H1 (cell line): Measurements from ENCODE around the gene BGN. TPM values are rescaled to one million over a fixed set of nuclear protein-coding genes. Genes with fewer than 3 reads are reported as not detected.

ENCODE experiments used
- CTCF ChIA-PET: fragments of 300-600 bp; sonication (Branson Sonifier 250); formaldehyde crosslinking; loops from one replicate; lab custom pipeline; 2021; ENCODE audit not compliant: partially characterized antibody; lab: Charles Lee
- POLR2A ChIA-PET: fragments of 300-600 bp; sonication (Branson Sonifier 250); formaldehyde crosslinking; loops from one replicate; lab custom pipeline; 2021; ENCODE audit warnings: inconsistent platforms; ENCODE audit not compliant: partially characterized antibody; lab: Charles Lee
- DNase-seq, 2 experiments: peaks; one replicate each; pipeline versions ENCODE4 v3.0.0 to v3.0.0-alpha.2; 2010 to 2022; ENCODE audit warnings: low spot score in 2 of 2, low read depth in 1 of 2, mixed read lengths in 1 of 2
- FAIRE-seq: peaks from 2 replicates; lab custom pipeline; 2011; peaks lifted over from hg19 to GRCh38; lab: Jason Lieb, UNC
- H2AFZ ChIP-seq: 2 replicates; pipeline ENCODE4 v1.8.1; 2012; ENCODE audit warnings: low read length, inconsistent platforms
- H2AK5ac ChIP-seq: 2 replicates; pipeline ENCODE4 v1.6.1; 2013; ENCODE audit warnings: low read depth, low read length
- H2BK120ac ChIP-seq: replicated peaks from 2 replicates; pipeline ENCODE3; 2013; ENCODE audit warnings: low read depth, low read length, inconsistent platforms
- H2BK12ac ChIP-seq: 2 replicates; pipeline ENCODE4 v1.6.1; 2013; ENCODE audit warnings: low read depth, low read length
- H2BK15ac ChIP-seq: 2 replicates; pipeline ENCODE4 v1.6.1; 2013; ENCODE audit warnings: low read length
- H2BK20ac ChIP-seq: 2 replicates; pipeline ENCODE4 v1.6.1; 2013; ENCODE audit warnings: low read length
- H2BK5ac ChIP-seq: 2 replicates; pipeline ENCODE4 v1.6.1; 2013; ENCODE audit warnings: low read depth, low read length
- H3K14ac ChIP-seq: 2 replicates; pipeline ENCODE4 v1.6.1; 2013; ENCODE audit warnings: inconsistent platforms; ENCODE audit not compliant: insufficient read length
- H3K18ac ChIP-seq: 2 replicates; pipeline ENCODE4 v1.6.1; 2013; ENCODE audit warnings: low read length; ENCODE audit errors: extremely low read depth
- H3K23ac ChIP-seq: 2 replicates; pipeline ENCODE4 v1.6.1; 2013; ENCODE audit warnings: inconsistent platforms; ENCODE audit not compliant: insufficient read length
- H3K23me2 ChIP-seq: 2 replicates; pipeline ENCODE4 v1.6.1; 2013; ENCODE audit warnings: low read depth, low read length
- H3K27ac ChIP-seq: 2 replicates; pipeline ENCODE4 v1.6.1; 2011; ENCODE audit warnings: low read depth, low read length, inconsistent platforms
- H3K27me3 ChIP-seq, 4 experiments: replicated peaks in 1 of 4; 1 replicate in 1 of 4; 2 replicates in 3 of 4; pipeline versions ENCODE4 v1.6.1 to v1.8.1; 2011 to 2013; ENCODE audit warnings: low read length in 3 of 4, mild to moderate bottlenecking in 3 of 4, inconsistent platforms in 2 of 4, mixed read lengths in 2 of 4, moderate library complexity in 1 of 4; ENCODE audit not compliant: control insufficient read depth in 3 of 4, insufficient read depth in 3 of 4; ENCODE audit errors: extremely low read depth in 1 of 4
- H3K36me3 ChIP-seq, 4 experiments: 2 replicates each; pipeline versions ENCODE4 v1.6.1 to v1.8.1; 2011 to 2013; ENCODE audit warnings: mild to moderate bottlenecking in 4 of 4, low read length in 3 of 4, moderate library complexity in 2 of 4, control low read depth in 1 of 4, inconsistent platforms in 1 of 4; ENCODE audit not compliant: insufficient read depth in 4 of 4, control insufficient read depth in 2 of 4
- H3K4ac ChIP-seq: replicated peaks from 2 replicates; pipeline ENCODE3; 2013; ENCODE audit warnings: low read length, low read depth, mixed read lengths, inconsistent platforms; ENCODE audit not compliant: insufficient read length
- H3K4me1 ChIP-seq, 4 experiments: replicated peaks in 1 of 4; 1 replicate in 1 of 4; 2 replicates in 3 of 4; pipeline versions ENCODE4 v1.6.1 to v1.8.1; 2011 to 2013; ENCODE audit warnings: low read length in 3 of 4, inconsistent platforms in 2 of 4, mixed read lengths in 1 of 4; ENCODE audit not compliant: insufficient read depth in 4 of 4, control insufficient read depth in 3 of 4
- H3K4me2 ChIP-seq, 2 experiments: 2 replicates each; pipeline versions ENCODE4 v1.6.1 to v1.8.1; 2011 to 2013; ENCODE audit warnings: low read depth in 2 of 2, low read length in 2 of 2, control low read depth in 1 of 2, inconsistent platforms in 1 of 2, mild to moderate bottlenecking in 1 of 2; ENCODE audit not compliant: insufficient read depth in 1 of 2
- H3K4me3 ChIP-seq, 4 experiments: fragments of 200-600, 300-600 bp in 1 of 4; sonication (generic), shearing (Covaris generic), sonication (Bioruptor Twin) in 1 of 4; 2 replicates each; pipeline versions ENCODE4 v1.5.1 to v1.8.1; 2011 to 2016; ENCODE audit warnings: low read length in 4 of 4, low read depth in 3 of 4, control low read depth in 2 of 4, inconsistent platforms in 2 of 4, mild to moderate bottlenecking in 2 of 4, mixed read lengths in 1 of 4, moderate library complexity in 1 of 4; ENCODE audit not compliant: insufficient read depth in 2 of 4; ENCODE audit errors: extremely low read depth in 1 of 4
- H3K56ac ChIP-seq: replicated peaks from 2 replicates; pipeline ENCODE3; 2013; ENCODE audit warnings: low read depth, mild to moderate bottlenecking, mixed read lengths, low read length, inconsistent platforms; ENCODE audit not compliant: insufficient read length
- H3K79me1 ChIP-seq: 2 replicates; pipeline ENCODE4 v1.6.1; 2013; ENCODE audit warnings: low read depth, low read length, control low read depth
- H3K79me2 ChIP-seq, 2 experiments: 2 replicates each; pipeline versions ENCODE4 v1.6.1 to v1.8.1; 2012 to 2013; ENCODE audit warnings: low read length in 2 of 2, mild to moderate bottlenecking in 2 of 2, inconsistent platforms in 1 of 2; ENCODE audit not compliant: insufficient read depth in 2 of 2, control insufficient read depth in 1 of 2
- H3K9ac ChIP-seq, 4 experiments: replicated peaks in 1 of 4; 1 replicate in 1 of 4; 2 replicates in 3 of 4; pipeline versions ENCODE4 v1.6.1 to v1.8.1; 2011 to 2013; ENCODE audit warnings: low read depth in 3 of 4, low read length in 3 of 4, control low read depth in 2 of 4, mild to moderate bottlenecking in 2 of 4, moderate library complexity in 2 of 4, inconsistent platforms in 1 of 4; ENCODE audit errors: extremely low read depth in 1 of 4
- H3K9me3 ChIP-seq, 2 experiments: 2 replicates each; pipeline versions ENCODE4 v1.6.1 to v1.8.1; 2012 to 2013; ENCODE audit warnings: mild to moderate bottlenecking in 2 of 2, moderate library complexity in 2 of 2, control low read depth in 1 of 2, inconsistent platforms in 1 of 2, low read depth in 1 of 2, low read length in 1 of 2, mixed read lengths in 1 of 2; ENCODE audit not compliant: insufficient read depth in 2 of 2
- H4K20me1 ChIP-seq, 2 experiments: replicated peaks in 1 of 2; 2 replicates each; pipeline versions ENCODE3 to v1.8.1; 2011 to 2013; ENCODE audit warnings: inconsistent platforms in 2 of 2, low read length in 2 of 2, mild to moderate bottlenecking in 1 of 2; ENCODE audit not compliant: insufficient read depth in 2 of 2, control insufficient read depth in 1 of 2
- H4K5ac ChIP-seq: 2 replicates; pipeline ENCODE4 v1.6.1; 2013; ENCODE audit warnings: low read length, low read depth, mixed read lengths, inconsistent platforms; ENCODE audit not compliant: insufficient read length
- H4K8ac ChIP-seq: 2 replicates; pipeline ENCODE4 v1.8.0; 2013; ENCODE audit warnings: mild to moderate bottlenecking, moderate library complexity, low read length, inconsistent platforms; ENCODE audit not compliant: insufficient read depth; ENCODE audit errors: extremely low read depth
- H4K91ac ChIP-seq: replicated peaks from 2 replicates; pipeline ENCODE3; 2013; ENCODE audit warnings: low read length, mixed read lengths, inconsistent platforms; ENCODE audit not compliant: insufficient read length
- CTCF ChIP-seq, 3 experiments: IDR thresholded peaks; 1 replicate in 2 of 3; 2 replicates in 1 of 3; pipeline versions ENCODE4 v1.5.1 to v1.6.1; 2011; ENCODE audit warnings: low read length in 3 of 3, mild to moderate bottlenecking in 3 of 3, inconsistent platforms in 2 of 3, low read depth in 1 of 3, moderate library complexity in 1 of 3; ENCODE audit not compliant: insufficient read depth in 1 of 3; ENCODE audit errors: control extremely low read depth in 1 of 3
- E2F6 ChIP-seq: IDR thresholded peaks from 2 replicates; pipeline ENCODE4 v1.6.1; 2012; ENCODE audit warnings: inconsistent platforms
- GABPA ChIP-seq: IDR thresholded peaks from 2 replicates; pipeline ENCODE4 v1.6.1; 2011; ENCODE audit warnings: mild to moderate bottlenecking, low read length, moderate library complexity, borderline replicate concordance; ENCODE audit not compliant: insufficient read depth
- GTF2F1 ChIP-seq: IDR thresholded peaks from 2 replicates; pipeline ENCODE4 v1.6.1; 2012; ENCODE audit warnings: low read depth, low read length, improper control_type of control experiment, borderline replicate concordance
- KDM1A ChIP-seq: fragments of 200-600, 300-600 bp; sonication (generic); IDR thresholded peaks from 2 replicates; pipeline ENCODE4 v1.7.1; 2016; ENCODE audit warnings: mild to moderate bottlenecking, low read length, borderline replicate concordance
- RNF2 ChIP-seq: fragments of 200-900, 300-1000 bp; sonication (generic); IDR thresholded peaks from 2 replicates; pipeline ENCODE4 v1.7.1; 2016; ENCODE audit warnings: borderline replicate concordance, low read depth, mild to moderate bottlenecking, antibody characterized with exemption, low read length; ENCODE audit not compliant: poor library complexity, severe bottlenecking; ENCODE audit errors: missing control alignments
- SIRT6 ChIP-seq: IDR thresholded peaks from one replicate; pipeline ENCODE4 v1.7.1; 2012; ENCODE audit warnings: low read length, inconsistent platforms
- SP2 ChIP-seq: IDR thresholded peaks from 2 replicates; pipeline ENCODE4 v1.6.1; 2012; ENCODE audit warnings: mild to moderate bottlenecking, low read length, inconsistent platforms
- TAF7 ChIP-seq: optimal IDR thresholded peaks from 2 replicates; pipeline ENCODE3; 2011; ENCODE audit warnings: low read depth, mild to moderate bottlenecking, inconsistent platforms, low read length, moderate library complexity, borderline replicate concordance
- WGBS, 2 experiments: shearing (Covaris generic) in 1 of 2; methylation state at CpG; one replicate each; pipeline versions ENCODE4 v1.1.6 to v1.1.7; 2013 to 2015; ENCODE audit warnings: low lambda C conversion rate in 2 of 2, mixed read lengths in 2 of 2, inconsistent platforms in 1 of 2, low coverage in 1 of 2, missing lambda C conversion rate in 1 of 2; ENCODE audit not compliant: insufficient replicate concordance in 2 of 2, insufficient coverage in 1 of 2, insufficient read length in 1 of 2; ENCODE audit errors: extremely low coverage in 1 of 2, missing lambda C conversion rate in 1 of 2; 5-methylcytosine and 5-hydroxymethylcytosine counted together
- polyA plus RNA-seq, 7 experiments: library from polyadenylated mRNA; depleted of rRNA in 3 of 7; stranded (reverse) in 5 of 7; unstranded in 2 of 7; fragments of >200 nt in 5 of 7; fragments of 200-250 nt in 2 of 7; gene quantifications; 1 replicate in 5 of 7; 2 replicates in 1 of 7; 4 replicates in 1 of 7; pipeline versions ENCODE4 v1.2.1 to v1.2.3, GENCODE V29; 2011 to 2013; ENCODE audit warnings: missing spikeins in 2 of 7, mixed read lengths in 2 of 7
- total RNA-seq: library from RNA; stranded (reverse); fragmentation: NEBNext Ultra II Directional; extraction: Animal tissue kit (Norgen Biotek cat#: 25700); gene quantifications from 2 replicates; pipeline ENCODE4 v1.2.1, GENCODE V29; 2021

The BGN gene
- total and polyA plus RNA-seq, 2 of the 8 experiments (the other 6 are each of a cell fraction or from before 2014, with no cell fraction given): 1.8 to 2.4 TPM

- ChIA-PET CTCF (interaction anchor here (0.6 kb wide), 1 partner anchor 20 kb away, joined by 3 read pairs; no protein-coding TSS in a partner anchor), POLR2A (no interaction called here)
- no peak for FAIRE-seq
- Histone ChIP-seq H3K79me1 (no peaks in the 10 kb centered on the region), H4K91ac (no peak overlapping the region), H3K27me3 (no peaks in the 10 kb centered on the region), H3K23me2 (no peaks in the 10 kb centered on the region), H2BK5ac (no peak overlapping the region), H3K4me2 (no peak overlapping the region), H4K5ac (no peak overlapping the region), H2BK12ac (no peak overlapping the region), H3K4me1 (no peaks in the 10 kb centered on the region), H4K20me1 (no peaks in the 10 kb centered on the region), H3K36me3 (no peaks in the 10 kb centered on the region; a peak in 1 of 8 replicates), H3K56ac (no peak overlapping the region), H3K9me3 (no peaks in the 10 kb centered on the region), H3K18ac (no peak overlapping the region), H3K9ac (no peak overlapping the region), H2AK5ac (no peak overlapping the region), H2BK15ac (no peak overlapping the region), H3K23ac (no peak overlapping the region), H3K14ac (no peak overlapping the region), H2BK20ac (no peak overlapping the region), H4K8ac (no peak overlapping the region), H3K79me2 (no peaks in the 10 kb centered on the region), H3K27ac (no peak overlapping the region), H3K4ac (no peak overlapping the region), H3K4me3 (no peak overlapping the region), H2BK120ac (no peak overlapping the region), H2AFZ (no peak overlapping the region)
- DNase-seq: no peak
- WGBS, 2 experiments: 89% methylated on average over 11 of the region's 15 CpGs; no CpG with 5 or more reads in 1 of the 2 experiments
- TF ChIP-seq SP2 (no peak), RNF2 (no peak), KDM1A (no peak), E2F6 (no peak), GTF2F1 (no peak), TAF7 (no peak), CTCF (IDR thresholded peaks at IDR 0.05; ENCODE audit: control extremely low read depth in 1 of 3, insufficient read depth in 1 of 3, low read depth in 1 of 3, low read length in 3 of 3) (no peak), SIRT6 (no peak), GABPA (no peak)
Observed at GRCh38 chrX:153449368-153450113, 45.2 kb upstream of the BGN start.
